GM12873 (cell line): ENCODE results near the gene KLHL17.

Experiments used
- CTCF ChIP-seq: IDR thresholded peaks from 2 replicates; pipeline ENCODE4 v1.5.1; 2012; ENCODE audit warnings: low read depth, mild to moderate bottlenecking, moderate library complexity, low read length, control low read depth; ENCODE audit not compliant: insufficient read depth; ENCODE audit errors: missing control alignments

Gene KLHL17

GRCh38 chr1:935751-936231, 24.6 kb upstream of the KLHL17 start:
- TF ChIP-seq CTCF = no peak

- no peak for TF ChIP-seq CTCF
These were observed 23.8 kb upstream of the KLHL17 start for GRCh38 chr1:936348-937264.

GRCh38 chr1:937521-937920, 22.9 kb upstream of the KLHL17 start:
- no peak for TF ChIP-seq CTCF

GRCh38 chr1:938088-938683, 22.2 kb upstream of the KLHL17 start:
- peak; percentile 35 for TF ChIP-seq CTCF

GRCh38 chr1:938711-939489, 21.5 kb upstream of the KLHL17 start:
- TF ChIP-seq CTCF = no peak

GRCh38 chr1:939511-940106, 20.8 kb upstream of the KLHL17 start:
- no peak for TF ChIP-seq CTCF
